HEK293 (cell line): Measurements from ENCODE around the gene OR51B5.
"Not testable (repeated sequence)": the region's sequence is repeated elsewhere in the genome, so short reads cannot be mapped to it uniquely, and the experiment has no call there.

Experiments used
- CTCF ChIA-PET: fragments of 350-600 bp; formaldehyde crosslinking; extraction: SDS; loops from one replicate; lab custom pipeline; 2021; ENCODE audit warnings: antibody characterized with exemption; lab: Yijun Ruan, JAX
- POLR2A ChIA-PET: fragments of 300-600 bp; formaldehyde crosslinking; extraction: SDS; loops from one replicate; lab custom pipeline; 2020; ENCODE audit warnings: antibody characterized with exemption, inconsistent platforms; lab: Yijun Ruan, JAX
- H3K27ac ChIP-seq: fragments of 200-500 bp; sonication (Bioruptor generic); 2 replicates; pipeline ENCODE4 v1.5.1; 2014; ENCODE audit warnings: low read depth, low read length, control low read depth, inconsistent platforms; ENCODE audit errors: extremely low read depth
- H3K36me3 ChIP-seq, 2 experiments: fragments of 200-500 bp in 1 of 2; sonication (Bioruptor generic) in 1 of 2; 1 replicate in 1 of 2; 2 replicates in 1 of 2; pipeline ENCODE4 v1.5.1; 2014 to 2017; ENCODE audit warnings: inconsistent platforms in 2 of 2, low read length in 2 of 2; ENCODE audit not compliant: control insufficient read depth in 2 of 2, insufficient read depth in 1 of 2
- H3K4me1 ChIP-seq: fragments of 200-500 bp; sonication (Bioruptor generic); 2 replicates; pipeline ENCODE4 v1.5.1; 2014; ENCODE audit warnings: mild to moderate bottlenecking, low read length, inconsistent platforms; ENCODE audit not compliant: control insufficient read depth, insufficient read depth
- H3K4me3 ChIP-seq: 2 replicates; pipeline ENCODE4 v1.5.1; 2011; ENCODE audit warnings: low read depth, mild to moderate bottlenecking, control low read depth, low read length, moderate library complexity
- H3K9me3 ChIP-seq: fragments of 200-500 bp; sonication (Bioruptor generic); 2 replicates; pipeline ENCODE4 v1.5.1; 2014; ENCODE audit warnings: low read depth, low read length, inconsistent platforms; ENCODE audit not compliant: control insufficient read depth, insufficient read depth
- AEBP2 ChIP-seq: fragments of 450-650 bp; formaldehyde crosslinking; IDR thresholded peaks from 2 replicates; pipeline ENCODE4 v1.5.1; 2016; ENCODE audit warnings: missing biosample characterization, missing genetic modification characterization, borderline replicate concordance
- ATF2 ChIP-seq: fragments of 450-650 bp; formaldehyde crosslinking; IDR thresholded peaks from 2 replicates; pipeline ENCODE4 v1.5.1; 2016; ENCODE audit warnings: missing biosample characterization, missing genetic modification characterization, low read depth
- TRIM28 ChIP-seq: IDR thresholded peaks from 2 replicates; pipeline ENCODE4 v1.6.1; 2011; ENCODE audit warnings: low read length, control low read depth, borderline replicate concordance
- ZBTB26 ChIP-seq: fragments of 450-650 bp; formaldehyde crosslinking; optimal IDR thresholded peaks from 2 replicates; pipeline ENCODE3; 2016; ENCODE audit warnings: missing biosample characterization, mild to moderate bottlenecking, missing genetic modification characterization
- ZFP69B ChIP-seq: fragments of 450-650 bp; formaldehyde crosslinking; IDR thresholded peaks from 2 replicates; pipeline ENCODE4 v1.5.1; 2016; ENCODE audit warnings: missing biosample characterization, missing genetic modification characterization
- ZNF121 ChIP-seq: fragments of 450-650 bp; formaldehyde crosslinking; IDR thresholded peaks from 2 replicates; pipeline ENCODE4 v1.5.1; 2016; ENCODE audit warnings: missing biosample characterization, missing genetic modification characterization
- ZNF138 ChIP-seq: fragments of 450-650 bp; formaldehyde crosslinking; IDR thresholded peaks from 2 replicates; pipeline ENCODE4 v1.5.1; 2016; ENCODE audit warnings: missing biosample characterization, missing genetic modification characterization, borderline replicate concordance
- ZNF148 ChIP-seq: fragments of 450-650 bp; formaldehyde crosslinking; IDR thresholded peaks from 2 replicates; pipeline ENCODE4 v1.5.0; 2017; ENCODE audit warnings: missing biosample characterization, missing genetic modification characterization, borderline replicate concordance
- ZNF274 ChIP-seq, 2 experiments: fragments of 200-500 bp in 1 of 2; fragments of 450-650 bp in 1 of 2; sonication (Bioruptor generic) in 1 of 2; formaldehyde crosslinking in 1 of 2; IDR thresholded peaks; 2 replicates each; pipeline versions ENCODE4 v1.5.1 to v1.6.1; 2014 to 2016; ENCODE audit warnings: borderline replicate concordance in 1 of 2, inconsistent platforms in 1 of 2, low read length in 1 of 2, missing biosample characterization in 1 of 2, missing genetic modification characterization in 1 of 2
- ZNF398 ChIP-seq: fragments of 450-650 bp; formaldehyde crosslinking; IDR thresholded peaks from 2 replicates; pipeline ENCODE4 v1.5.1; 2017; ENCODE audit warnings: missing biosample characterization, missing genetic modification characterization
- ZNF404 ChIP-seq: fragments of 450-650 bp; formaldehyde crosslinking; IDR thresholded peaks from 2 replicates; pipeline ENCODE4 v1.5.1; 2017; ENCODE audit warnings: missing biosample characterization, missing genetic modification characterization
- ZNF621 ChIP-seq: fragments of 450-650 bp; formaldehyde crosslinking; IDR thresholded peaks from 2 replicates; pipeline ENCODE4 v1.5.1; 2017; ENCODE audit warnings: missing biosample characterization, missing genetic modification characterization
- ZNF624 ChIP-seq: fragments of 450-650 bp; formaldehyde crosslinking; IDR thresholded peaks from 2 replicates; pipeline ENCODE4 v1.5.1; 2017; ENCODE audit warnings: missing biosample characterization, missing genetic modification characterization
- ZNF639 ChIP-seq: fragments of 450-650 bp; formaldehyde crosslinking; IDR thresholded peaks from 2 replicates; pipeline ENCODE4 v1.5.1; 2016; ENCODE audit warnings: missing biosample characterization, missing genetic modification characterization
- ZNF777 ChIP-seq: fragments of 450-650 bp; formaldehyde crosslinking; IDR thresholded peaks from 2 replicates; pipeline ENCODE4 v1.5.1; 2017; ENCODE audit warnings: missing biosample characterization, missing genetic modification characterization, borderline replicate concordance

The OR51B5 gene

GRCh38 chr11:5297721-5298323 is 45.5 kb downstream of the OR51B5 start:
- Histone ChIP-seq H3K36me3 (no peaks in the 10 kb centered on the region), H3K9me3 (no peaks in the 10 kb centered on the region), H3K27ac (no peak overlapping the region), H3K4me1 (no peaks in the 10 kb centered on the region), H3K4me3 (no peak overlapping the region)
- ChIA-PET POLR2A (no interaction called here), CTCF (interaction anchor here (1.4 kb wide), 1 partner anchor 174 kb away, joined by 4 read pairs; no protein-coding TSS in a partner anchor)
- TF ChIP-seq ZNF624 (tag by site-specific recombination) (no peak), ZNF777 (tag by site-specific recombination) (no peak), ZNF121 (tag by site-specific recombination) (no peak), ZNF398 (tag by site-specific recombination) (no peak), ZBTB26 (tag by site-specific recombination) (no peak), ZNF148 (tag by site-specific recombination) (no peak), ZNF621 (tag by site-specific recombination) (no peak), ZFP69B (tag by site-specific recombination) (no peak), ZNF274 (IDR thresholded peaks at IDR 0.05; ENCODE audit: low read length) (no peak), ZNF274 (tag by site-specific recombination; IDR thresholded peaks at IDR 0.05; ENCODE audit: borderline replicate concordance) (no peak), AEBP2 (no peak)
- TF ChIP-seq, all 188 proteins: peak for 0

GRCh38 chr11:5294342-5294995 is 48.9 kb downstream of the OR51B5 start:
- H3K4me3 ChIP-seq, H3K27ac ChIP-seq, H3K4me1 ChIP-seq, POLR2A ChIA-PET, H3K9me3 ChIP-seq, H3K36me3 ChIP-seq: not testable (repeated sequence)
- CTCF ChIA-PET: interaction anchor here (0.6 kb wide), 1 partner anchor 1051 kb away, joined by 3 read pairs; no protein-coding TSS in a partner anchor

GRCh38 chr11:5293028-5293427 is 50.3 kb downstream of the OR51B5 start:
- no peaks in the 10 kb centered on the region for H3K9me3 ChIP-seq
- H3K4me3 ChIP-seq: no peak overlapping the region
- no peak overlapping the region for H3K27ac ChIP-seq
- H3K36me3 ChIP-seq: no peaks in the 10 kb centered on the region
- POLR2A ChIA-PET: no interaction called here
- CTCF ChIA-PET: no interaction called here
- H3K4me1 ChIP-seq: no peaks in the 10 kb centered on the region
- no peak for TF ChIP-seq TRIM28
- no peak for TF ChIP-seq ZNF639
- no peak for TF ChIP-seq ZNF404 (tag by site-specific recombination)
- TF ChIP-seq ZNF138 (tag by site-specific recombination): no peak
- no peak for TF ChIP-seq ATF2
